Measurements from ENCODE around the gene UBQLN3.

- TF ChIP-seq CTCF (IDR thresholded peaks at IDR 0.05) (no peak), POLR2A (IDR thresholded peaks at IDR 0.05) (no peak), EP300 (IDR thresholded peaks at IDR 0.05) (no peak)
Observed at GRCh38 chr11:5547982-5548381, 38.2 kb upstream of the UBQLN3 start.
